ENCODE measurements around the gene UHRF1. TPM values are rescaled to one million over a fixed set of nuclear protein-coding genes. Genes with fewer than 3 reads are reported as not detected.

UHRF1 gene
- total RNA-seq, 1 donor from 2014 or later = 63.5 TPM

GRCh38 chr19:4909897-4910593 lies 744 bp downstream of the UHRF1 start:
- Mint-ChIP-seq H3K9me3 (ENCODE audit: low read depth) (no peaks in the 10 kb centered on the region), H3K27ac (no peak overlapping the region), H3K36me3 (ENCODE audit: insufficient read depth) (peaks cover 2% of the 10 kb centered on the region), H3K4me1 (ENCODE audit: low read depth) (peaks cover 21% of the 10 kb centered on the region), H3K27me3 (no peaks in the 10 kb centered on the region), H3K4me3 (ENCODE audit: low read depth) (peak overlapping the region; percentile 80)
- TF ChIP-seq CTCF (IDR thresholded peaks at IDR 0.05; ENCODE audit: unreplicated experiment) = no peak
- peak; percentile 80 for DNase-seq (ENCODE audit: low spot score, unreplicated experiment)

GRCh38 chr19:4910594-4911281 lies 1.4 kb downstream of the UHRF1 start:
- no peaks in the 10 kb centered on the region for H3K27me3 Mint-ChIP-seq
- no peaks in the 10 kb centered on the region for H3K9me3 Mint-ChIP-seq (ENCODE audit: low read depth)
- H3K4me1 Mint-ChIP-seq (ENCODE audit: low read depth) = peaks cover 21% of the 10 kb centered on the region
- H3K27ac Mint-ChIP-seq = peak overlapping the region; percentile 86
- no peak for TF ChIP-seq CTCF (IDR thresholded peaks at IDR 0.05; ENCODE audit: unreplicated experiment)
- no peak for DNase-seq (ENCODE audit: low spot score, unreplicated experiment)
- H3K4me3 Mint-ChIP-seq (ENCODE audit: low read depth) = peak overlapping the region; percentile 80
- peaks cover 2% of the 10 kb centered on the region for H3K36me3 Mint-ChIP-seq (ENCODE audit: insufficient read depth)

- no peak for DNase-seq (ENCODE audit: low spot score, unreplicated experiment)
- no peaks in the 10 kb centered on the region for H3K27me3 Mint-ChIP-seq
- H3K27ac Mint-ChIP-seq = peak overlapping the region; percentile 41
- peaks cover 2% of the 10 kb centered on the region for H3K36me3 Mint-ChIP-seq (ENCODE audit: insufficient read depth)
- peaks cover 21% of the 10 kb centered on the region for H3K4me1 Mint-ChIP-seq (ENCODE audit: low read depth)
- no peaks in the 10 kb centered on the region for H3K9me3 Mint-ChIP-seq (ENCODE audit: low read depth)
- TF ChIP-seq CTCF (IDR thresholded peaks at IDR 0.05; ENCODE audit: unreplicated experiment) = no peak
- H3K4me3 Mint-ChIP-seq (ENCODE audit: low read depth) = peak overlapping the region; percentile 80
These were observed 2.0 kb downstream of the UHRF1 start for GRCh38 chr19:4911314-4911713.

- Mint-ChIP-seq H3K36me3 (ENCODE audit: insufficient read depth) (peaks cover 5% of the 10 kb centered on the region), H3K4me1 (ENCODE audit: low read depth) (peaks cover 21% of the 10 kb centered on the region), H3K27ac (peak overlapping the region; percentile 41), H3K4me3 (ENCODE audit: low read depth) (peak overlapping the region; percentile 80), H3K27me3 (no peaks in the 10 kb centered on the region), H3K9me3 (ENCODE audit: low read depth) (no peaks in the 10 kb centered on the region)
- DNase-seq (ENCODE audit: low spot score, unreplicated experiment) = peak; percentile 36
- TF ChIP-seq CTCF (IDR thresholded peaks at IDR 0.05; ENCODE audit: unreplicated experiment) = peak; percentile 57
These were observed 2.7 kb downstream of the UHRF1 start for GRCh38 chr19:4911786-4912672.

Data from progenitor cell of endocrine pancreas (in vitro differentiated cells).